GM10847 (cell line): ENCODE data around the gene TSPAN19.

Experiments
- POLR2A ChIP-seq: IDR thresholded peaks from 2 replicates; pipeline ENCODE4 v1.6.1; 2011; ENCODE audit not compliant: insufficient read length; ENCODE audit errors: extremely low read depth

The TSPAN19 gene

GRCh38 chr12:84974155-84974815 is 61.8 kb downstream of the TSPAN19 start:
- no peak for TF ChIP-seq POLR2A

- no peak for TF ChIP-seq POLR2A
Measured at GRCh38 chr12:84973026-84973425, 63.1 kb downstream of the TSPAN19 start.

GRCh38 chr12:84969226-84969625 is 66.9 kb downstream of the TSPAN19 start:
- TF ChIP-seq POLR2A, result no peak
